ENCODE measurements around the gene RBX1. TPM values are rescaled to one million over a fixed set of nuclear protein-coding genes. Genes with fewer than 3 reads are reported as not detected.
"Not testable (repeated sequence)": the region's sequence is repeated elsewhere in the genome, so short reads cannot be mapped to it uniquely, and the experiment has no call there.

RBX1 gene
- total RNA-seq, 2 donors from 2014 or later: 31.8 to 32.7 TPM

- no peaks in the 10 kb centered on the region for H3K27me3 ChIP-seq (replicated peaks; ENCODE audit: insufficient read depth)
- DNase-seq (ENCODE audit: low spot score): no peak
Observed at GRCh38 chr22:40997520-40997919, 46.3 kb downstream of the RBX1 start.

DNA sequence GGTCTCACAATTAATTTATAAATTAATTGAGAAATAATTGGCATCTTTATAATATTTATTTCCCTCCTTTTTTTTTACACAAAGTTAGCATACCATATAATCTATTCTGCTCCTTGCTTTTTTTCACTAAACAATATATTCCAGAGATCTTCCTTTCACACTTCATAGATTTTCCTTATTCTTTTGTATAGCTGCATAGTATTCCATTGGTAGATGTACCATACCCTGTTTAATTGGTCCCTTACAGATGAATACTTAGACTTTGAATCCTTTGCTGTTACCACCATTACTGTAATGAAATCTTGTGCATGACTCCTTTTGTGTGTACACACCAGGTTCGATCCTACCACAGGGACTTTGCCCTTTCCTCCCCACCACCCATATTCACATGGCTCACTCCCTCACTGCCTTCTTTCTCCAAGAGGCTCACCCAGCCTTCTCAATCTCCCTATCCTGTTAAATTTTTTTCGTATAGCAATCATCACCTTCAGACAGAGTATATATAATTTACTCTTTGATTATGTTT lies 48.9 kb downstream of the RBX1 start:
- Histone ChIP-seq H3K4me1 (ENCODE audit: control insufficient read depth in 1 of 2, low read depth in 2 of 2) (no peaks in the 10 kb centered on the region), H3K9me3 (no peaks in the 10 kb centered on the region), H3K27ac (no peak overlapping the region), H3K36me3 (no peaks in the 10 kb centered on the region), H3K27me3 (replicated peaks; ENCODE audit: insufficient read depth) (no peaks in the 10 kb centered on the region), H3K4me3 (no peak overlapping the region)
- TF ChIP-seq, protein P1, sequence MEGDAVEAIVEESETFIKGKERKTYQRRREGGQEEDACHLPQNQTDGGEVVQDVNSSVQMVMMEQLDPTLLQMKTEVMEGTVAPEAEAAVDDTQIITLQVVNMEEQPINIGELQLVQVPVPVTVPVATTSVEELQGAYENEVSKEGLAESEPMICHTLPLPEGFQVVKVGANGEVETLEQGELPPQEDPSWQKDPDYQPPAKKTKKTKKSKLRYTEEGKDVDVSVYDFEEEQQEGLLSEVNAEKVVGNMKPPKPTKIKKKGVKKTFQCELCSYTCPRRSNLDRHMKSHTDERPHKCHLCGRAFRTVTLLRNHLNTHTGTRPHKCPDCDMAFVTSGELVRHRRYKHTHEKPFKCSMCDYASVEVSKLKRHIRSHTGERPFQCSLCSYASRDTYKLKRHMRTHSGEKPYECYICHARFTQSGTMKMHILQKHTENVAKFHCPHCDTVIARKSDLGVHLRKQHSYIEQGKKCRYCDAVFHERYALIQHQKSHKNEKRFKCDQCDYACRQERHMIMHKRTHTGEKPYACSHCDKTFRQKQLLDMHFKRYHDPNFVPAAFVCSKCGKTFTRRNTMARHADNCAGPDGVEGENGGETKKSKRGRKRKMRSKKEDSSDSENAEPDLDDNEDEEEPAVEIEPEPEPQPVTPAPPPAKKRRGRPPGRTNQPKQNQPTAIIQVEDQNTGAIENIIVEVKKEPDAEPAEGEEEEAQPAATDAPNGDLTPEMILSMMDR (IDR thresholded peaks at IDR 0.05): no peak
- ATAC-seq (ENCODE audit: insufficient number of reproducible peaks, low FRiP score, low read depth) (no peak), DNase-seq (ENCODE audit: low spot score) (no peak)

More at GRCh38 chr22:40997520-40997919, 46.3 kb downstream of the RBX1 start:
- no peaks in the 10 kb centered on the region for H3K4me1 ChIP-seq (ENCODE audit: control insufficient read depth in 1 of 2, low read depth in 2 of 2)
- no peak overlapping the region for H3K27ac ChIP-seq
- ATAC-seq (ENCODE audit: insufficient number of reproducible peaks, low FRiP score, low read depth): no peak
- TF ChIP-seq, protein P1 (IDR thresholded peaks at IDR 0.05): no peak
- H3K9me3 ChIP-seq: no peaks in the 10 kb centered on the region
- no peaks in the 10 kb centered on the region for H3K36me3 ChIP-seq
- no peak overlapping the region for H3K4me3 ChIP-seq

- no peak for ATAC-seq (ENCODE audit: insufficient number of reproducible peaks, low FRiP score, low read depth)
- Histone ChIP-seq H3K4me1 (ENCODE audit: control insufficient read depth in 1 of 2, low read depth in 2 of 2) (no peaks in the 10 kb centered on the region), H3K9me3 (no peaks in the 10 kb centered on the region), H3K27me3 (replicated peaks; ENCODE audit: insufficient read depth) (no peaks in the 10 kb centered on the region), H3K27ac (no peak overlapping the region), H3K36me3 (no peaks in the 10 kb centered on the region), H3K4me3 (no peak overlapping the region)
- TF ChIP-seq, protein P1 (IDR thresholded peaks at IDR 0.05): no peak
- no peak for DNase-seq (ENCODE audit: low spot score)
Observed at GRCh38 chr22:41000941-41001721, 50.0 kb downstream of the RBX1 start.

DNA sequence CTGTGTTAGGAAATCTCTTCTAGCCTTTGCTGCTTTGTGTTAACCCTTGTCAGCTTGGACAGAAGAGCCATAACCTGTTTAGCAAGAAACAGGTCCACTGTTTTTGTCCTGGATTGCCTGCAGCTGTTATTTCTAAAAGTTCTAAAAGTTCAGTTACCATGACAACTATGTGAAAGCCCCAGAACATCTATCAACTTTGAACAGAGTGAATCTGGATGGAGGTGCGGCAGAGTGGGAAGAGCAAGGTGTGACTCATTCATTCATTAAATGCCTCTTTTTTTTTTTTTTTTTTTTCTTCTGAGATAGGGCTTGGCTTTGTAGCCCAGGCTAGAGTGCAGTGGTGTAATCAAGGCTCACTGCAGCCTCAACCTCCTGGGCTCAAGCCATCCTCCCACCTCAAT lies 50.5 kb downstream of the RBX1 start:
- ATAC-seq (ENCODE audit: insufficient number of reproducible peaks, low FRiP score, low read depth) (no peak), DNase-seq (ENCODE audit: low spot score) (no peak)
- no peaks in the 10 kb centered on the region for H3K27me3 ChIP-seq (replicated peaks; ENCODE audit: insufficient read depth)
- H3K36me3 ChIP-seq: no peaks in the 10 kb centered on the region
- no peak overlapping the region for H3K4me3 ChIP-seq
- H3K27ac ChIP-seq: no peak overlapping the region
- no peaks in the 10 kb centered on the region for H3K9me3 ChIP-seq
- no peaks in the 10 kb centered on the region for H3K4me1 ChIP-seq (ENCODE audit: control insufficient read depth in 1 of 2, low read depth in 2 of 2)
- TF ChIP-seq, protein P1 (IDR thresholded peaks at IDR 0.05): no peak

DNA sequence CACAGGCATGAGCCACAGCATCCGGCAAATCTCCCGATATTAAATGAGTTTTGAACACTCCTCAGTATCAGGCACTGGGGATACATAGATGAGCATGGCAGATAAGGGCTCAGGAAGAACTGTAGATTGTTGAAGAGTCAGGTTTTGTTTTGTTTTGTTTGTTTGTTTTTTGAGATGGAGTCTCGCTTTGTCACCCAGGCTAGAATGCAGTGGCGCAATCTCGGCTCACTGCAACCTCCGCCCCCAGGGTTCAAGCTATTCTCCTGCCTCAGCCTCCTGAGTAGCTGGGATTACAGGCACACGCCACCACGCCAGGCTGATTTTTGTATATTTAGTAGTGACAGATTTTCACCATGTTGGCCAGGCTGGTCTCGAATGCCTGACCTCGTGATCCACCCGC lies 51.2 kb downstream of the RBX1 start:
- H3K4me3 ChIP-seq; H3K27ac ChIP-seq; ATAC-seq (ENCODE audit: insufficient number of reproducible peaks, low FRiP score, low read depth); H3K4me1 ChIP-seq (ENCODE audit: control insufficient read depth in 1 of 2, low read depth in 2 of 2); H3K9me3 ChIP-seq; DNase-seq (ENCODE audit: low spot score); H3K36me3 ChIP-seq; H3K27me3 ChIP-seq (replicated peaks; ENCODE audit: insufficient read depth): not testable (repeated sequence)

All from thoracic aorta (tissue), 2 donors.